ENCODE results near the gene EIPR1.

EIPR1 gene

DNA sequence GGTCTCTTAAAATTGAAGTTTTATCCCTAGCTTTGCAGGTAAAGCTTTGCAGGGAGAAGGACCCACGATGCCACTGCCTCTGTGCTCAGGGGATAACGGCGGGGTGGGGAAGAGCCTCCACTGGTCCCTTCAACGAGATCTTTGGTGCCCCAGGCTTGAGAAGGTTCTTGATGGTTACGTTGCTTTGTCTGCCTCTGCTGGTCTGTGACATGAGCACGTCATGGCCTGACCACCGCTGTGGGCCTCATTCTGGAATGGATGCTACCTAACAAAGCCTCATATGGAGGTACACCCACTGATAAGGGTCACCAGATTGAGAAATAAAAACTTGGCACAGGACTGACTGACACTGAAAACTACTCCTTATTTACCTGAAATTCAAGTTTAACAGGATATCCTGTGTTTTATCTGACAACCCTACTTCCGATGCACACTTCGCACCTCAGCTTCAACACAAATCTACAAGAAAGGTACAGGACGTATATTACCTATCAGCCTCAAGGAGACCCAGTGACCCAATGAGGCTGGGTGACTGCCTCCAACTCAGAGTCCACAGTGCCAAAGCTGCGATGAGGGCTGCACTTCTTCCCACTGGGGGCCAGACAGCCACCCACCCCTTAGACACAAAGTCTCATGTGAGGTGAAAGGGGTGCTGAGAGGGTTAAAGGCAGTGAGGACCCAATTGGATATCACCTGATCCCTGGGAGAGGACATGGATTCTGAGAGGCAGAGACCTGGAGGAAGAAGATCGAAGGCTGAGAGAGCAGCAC, 64.9 kb downstream of the EIPR1 start:
- H3K27me3 ChIP-seq: no peaks in the 10 kb centered on the region
- H3K4me1 ChIP-seq (ENCODE audit: control insufficient read depth in 1 of 2, insufficient read depth in 1 of 2, low read depth in 1 of 2, low read length in 1 of 2): no peaks in the 10 kb centered on the region
- H3K27ac ChIP-seq: no peak overlapping the region
- TF ChIP-seq, protein P1, sequence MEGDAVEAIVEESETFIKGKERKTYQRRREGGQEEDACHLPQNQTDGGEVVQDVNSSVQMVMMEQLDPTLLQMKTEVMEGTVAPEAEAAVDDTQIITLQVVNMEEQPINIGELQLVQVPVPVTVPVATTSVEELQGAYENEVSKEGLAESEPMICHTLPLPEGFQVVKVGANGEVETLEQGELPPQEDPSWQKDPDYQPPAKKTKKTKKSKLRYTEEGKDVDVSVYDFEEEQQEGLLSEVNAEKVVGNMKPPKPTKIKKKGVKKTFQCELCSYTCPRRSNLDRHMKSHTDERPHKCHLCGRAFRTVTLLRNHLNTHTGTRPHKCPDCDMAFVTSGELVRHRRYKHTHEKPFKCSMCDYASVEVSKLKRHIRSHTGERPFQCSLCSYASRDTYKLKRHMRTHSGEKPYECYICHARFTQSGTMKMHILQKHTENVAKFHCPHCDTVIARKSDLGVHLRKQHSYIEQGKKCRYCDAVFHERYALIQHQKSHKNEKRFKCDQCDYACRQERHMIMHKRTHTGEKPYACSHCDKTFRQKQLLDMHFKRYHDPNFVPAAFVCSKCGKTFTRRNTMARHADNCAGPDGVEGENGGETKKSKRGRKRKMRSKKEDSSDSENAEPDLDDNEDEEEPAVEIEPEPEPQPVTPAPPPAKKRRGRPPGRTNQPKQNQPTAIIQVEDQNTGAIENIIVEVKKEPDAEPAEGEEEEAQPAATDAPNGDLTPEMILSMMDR (IDR thresholded peaks at IDR 0.05): no peak
- no peak overlapping the region for H3K4me3 ChIP-seq (ENCODE audit: low read depth in 1 of 2, low read length in 1 of 2)
- H3K36me3 ChIP-seq: peaks cover 2% of the 10 kb centered on the region
- H3K9me3 ChIP-seq: no peaks in the 10 kb centered on the region

- Histone ChIP-seq H3K27me3 (no peaks in the 10 kb centered on the region), H3K36me3 (no peaks in the 10 kb centered on the region), H3K9me3 (no peaks in the 10 kb centered on the region), H3K4me1 (ENCODE audit: control insufficient read depth in 1 of 2, insufficient read depth in 1 of 2, low read depth in 1 of 2, low read length in 1 of 2) (no peaks in the 10 kb centered on the region), H3K4me3 (ENCODE audit: low read depth in 1 of 2, low read length in 1 of 2) (no peak overlapping the region), H3K27ac (no peak overlapping the region)
- TF ChIP-seq, protein P1 (IDR thresholded peaks at IDR 0.05): no peak
Measured at GRCh38 chr2:3311601-3312000, 66.0 kb downstream of the EIPR1 start.

DNA sequence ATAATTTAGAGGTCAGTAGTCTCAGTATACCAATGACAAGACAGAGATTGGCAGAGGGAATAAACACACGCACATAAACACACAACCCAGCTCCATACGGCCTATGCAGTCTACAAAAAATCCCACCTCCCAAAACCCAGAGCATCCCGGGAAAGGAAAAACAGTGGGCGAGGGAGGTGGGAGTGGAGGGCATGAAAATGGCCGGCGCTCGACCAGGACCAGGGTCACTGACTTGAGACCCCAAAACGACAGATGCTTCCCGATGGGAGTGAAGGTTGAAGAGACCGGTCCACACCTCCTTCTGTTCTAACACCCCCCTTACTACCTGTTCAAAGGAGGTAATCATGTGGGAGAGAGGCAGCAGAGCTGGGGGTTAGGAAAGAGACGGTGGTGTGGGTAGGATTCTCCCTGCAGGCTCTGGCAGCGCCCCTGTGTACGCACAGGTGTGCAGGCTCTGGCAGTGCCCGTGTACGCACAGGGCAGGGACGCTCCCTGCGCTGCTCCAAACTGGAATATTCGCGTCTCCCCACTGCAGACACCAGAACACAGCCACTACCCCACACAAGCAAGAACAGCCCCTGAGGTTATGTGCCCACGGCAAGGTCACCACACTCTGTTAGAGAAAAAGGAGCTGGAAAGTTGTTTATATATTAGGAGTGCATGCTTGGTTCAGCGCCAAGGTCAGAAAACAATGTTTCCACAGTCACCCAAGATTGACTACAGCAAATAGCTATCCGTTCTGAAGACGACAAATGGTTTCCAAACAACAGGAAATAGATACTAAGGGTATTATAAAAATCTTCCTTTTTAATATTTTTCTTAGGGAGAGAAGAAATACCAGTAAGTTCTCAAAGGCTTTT, 67.9 kb downstream of the EIPR1 start:
- Histone ChIP-seq H3K4me3 (ENCODE audit: low read depth in 1 of 2, low read length in 1 of 2) (no peak overlapping the region), H3K4me1 (ENCODE audit: control insufficient read depth in 1 of 2, insufficient read depth in 1 of 2, low read depth in 1 of 2, low read length in 1 of 2) (no peaks in the 10 kb centered on the region), H3K9me3 (no peaks in the 10 kb centered on the region), H3K36me3 (no peaks in the 10 kb centered on the region), H3K27me3 (no peaks in the 10 kb centered on the region), H3K27ac (no peak overlapping the region)
- TF ChIP-seq, protein P1 (IDR thresholded peaks at IDR 0.05): no peak

DNA sequence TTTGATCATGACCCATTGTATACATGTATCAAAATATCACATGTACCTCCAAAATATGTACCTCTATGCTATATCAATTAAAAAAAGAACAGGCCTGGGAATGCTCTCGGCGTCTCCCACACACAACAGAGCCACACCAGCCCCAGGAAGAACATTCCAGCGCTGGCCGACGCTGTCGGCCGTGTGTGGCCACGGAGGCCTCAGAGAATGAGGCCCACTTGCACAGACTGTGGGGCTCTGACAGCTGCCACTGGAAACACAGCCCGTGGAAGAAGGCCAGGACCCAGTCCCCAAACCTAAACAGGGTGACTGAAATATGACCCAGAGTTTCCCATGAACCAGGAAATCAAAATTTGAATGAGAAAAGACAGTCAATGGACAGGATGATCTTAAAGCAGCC, 69.7 kb downstream of the EIPR1 start:
- H3K36me3 ChIP-seq: no peaks in the 10 kb centered on the region
- no peaks in the 10 kb centered on the region for H3K27me3 ChIP-seq
- H3K4me1 ChIP-seq (ENCODE audit: control insufficient read depth in 1 of 2, insufficient read depth in 1 of 2, low read depth in 1 of 2, low read length in 1 of 2): peaks cover 10 to 11% of the 10 kb centered on the region in 2 experiments
- H3K4me3 ChIP-seq (ENCODE audit: low read depth in 1 of 2, low read length in 1 of 2): no peak overlapping the region
- H3K9me3 ChIP-seq: no peaks in the 10 kb centered on the region
- no peak overlapping the region for H3K27ac ChIP-seq
- TF ChIP-seq, protein P1 (IDR thresholded peaks at IDR 0.05): no peak

DNA sequence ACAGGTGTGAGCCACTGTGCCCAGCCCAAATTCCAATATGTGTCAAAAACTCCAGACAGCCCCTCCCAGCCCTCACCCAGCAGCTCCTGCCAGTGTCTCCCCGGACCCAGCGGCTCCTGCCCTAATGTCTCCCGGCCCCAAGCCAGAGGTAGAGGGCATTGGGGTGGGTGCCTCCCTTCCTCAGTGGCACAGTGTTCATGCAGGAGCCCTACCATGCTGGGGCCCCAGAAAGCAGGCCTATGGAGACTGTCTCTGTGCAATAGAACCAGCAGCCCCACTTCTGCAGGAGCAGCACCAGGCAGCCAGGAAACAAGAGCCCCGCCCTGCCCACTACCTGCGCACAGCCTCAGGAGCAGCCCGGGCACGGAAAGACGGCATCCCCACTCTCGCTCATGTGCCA, 70.4 kb downstream of the EIPR1 start:
- H3K9me3 ChIP-seq: no peaks in the 10 kb centered on the region
- H3K27ac ChIP-seq: no peak overlapping the region
- TF ChIP-seq, protein P1 (IDR thresholded peaks at IDR 0.05): no peak
- H3K27me3 ChIP-seq: no peaks in the 10 kb centered on the region
- H3K4me1 ChIP-seq (ENCODE audit: control insufficient read depth in 1 of 2, insufficient read depth in 1 of 2, low read depth in 1 of 2, low read length in 1 of 2): peaks cover 10 to 11% of the 10 kb centered on the region in 2 experiments
- H3K36me3 ChIP-seq: no peaks in the 10 kb centered on the region
- no peak overlapping the region for H3K4me3 ChIP-seq (ENCODE audit: low read depth in 1 of 2, low read length in 1 of 2)
